ENCODE data around the gene ZBTB20. TPM values are rescaled to one million over a fixed set of nuclear protein-coding genes. Genes with fewer than 3 reads are reported as not detected.

Gene ZBTB20
- total RNA-seq, 1 donor from 2014 or later = 91.2 TPM

DNA sequence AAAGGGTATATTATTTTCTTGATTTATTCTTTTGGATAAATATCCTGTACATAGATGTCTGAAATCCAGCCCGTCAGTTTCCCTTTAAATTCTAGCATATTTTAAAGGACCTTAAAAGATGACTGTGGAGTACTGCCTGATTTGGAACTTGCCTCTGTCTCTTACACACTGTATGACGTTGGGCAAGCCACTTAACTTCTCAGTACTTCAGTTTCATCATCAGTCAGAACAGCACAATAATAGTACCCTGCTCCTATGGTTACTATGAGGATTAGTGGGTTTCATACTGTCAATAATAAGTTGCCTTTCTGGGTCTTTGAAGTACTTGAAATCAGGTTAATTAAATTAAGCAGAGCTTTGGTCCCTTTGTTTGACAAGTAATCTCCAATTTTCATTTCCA, 479.0 kb downstream of the ZBTB20 start:
- ChIA-PET POLR2A (no interaction called here), CTCF (no interaction called here)
- intact Hi-C loops (cut with micrococcal nuclease) = no loop called here
- DNase-seq (no peak), ATAC-seq (ENCODE audit: low read depth) (no peak)
- peaks cover 22% of the 10 kb centered on the region for H3K36me3 Mint-ChIP-seq (ENCODE audit: low read depth)
- H3K27me3 Mint-ChIP-seq = no peaks in the 10 kb centered on the region
- no peak overlapping the region for H3K4me3 Mint-ChIP-seq
- no peak overlapping the region for H3K27ac Mint-ChIP-seq
- peaks cover 4% of the 10 kb centered on the region for H3K4me1 Mint-ChIP-seq
- peaks cover 5% of the 10 kb centered on the region for H3K9me3 Mint-ChIP-seq
- TF ChIP-seq, protein P1, sequence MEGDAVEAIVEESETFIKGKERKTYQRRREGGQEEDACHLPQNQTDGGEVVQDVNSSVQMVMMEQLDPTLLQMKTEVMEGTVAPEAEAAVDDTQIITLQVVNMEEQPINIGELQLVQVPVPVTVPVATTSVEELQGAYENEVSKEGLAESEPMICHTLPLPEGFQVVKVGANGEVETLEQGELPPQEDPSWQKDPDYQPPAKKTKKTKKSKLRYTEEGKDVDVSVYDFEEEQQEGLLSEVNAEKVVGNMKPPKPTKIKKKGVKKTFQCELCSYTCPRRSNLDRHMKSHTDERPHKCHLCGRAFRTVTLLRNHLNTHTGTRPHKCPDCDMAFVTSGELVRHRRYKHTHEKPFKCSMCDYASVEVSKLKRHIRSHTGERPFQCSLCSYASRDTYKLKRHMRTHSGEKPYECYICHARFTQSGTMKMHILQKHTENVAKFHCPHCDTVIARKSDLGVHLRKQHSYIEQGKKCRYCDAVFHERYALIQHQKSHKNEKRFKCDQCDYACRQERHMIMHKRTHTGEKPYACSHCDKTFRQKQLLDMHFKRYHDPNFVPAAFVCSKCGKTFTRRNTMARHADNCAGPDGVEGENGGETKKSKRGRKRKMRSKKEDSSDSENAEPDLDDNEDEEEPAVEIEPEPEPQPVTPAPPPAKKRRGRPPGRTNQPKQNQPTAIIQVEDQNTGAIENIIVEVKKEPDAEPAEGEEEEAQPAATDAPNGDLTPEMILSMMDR (IDR thresholded peaks at IDR 0.05) = no peak

DNA sequence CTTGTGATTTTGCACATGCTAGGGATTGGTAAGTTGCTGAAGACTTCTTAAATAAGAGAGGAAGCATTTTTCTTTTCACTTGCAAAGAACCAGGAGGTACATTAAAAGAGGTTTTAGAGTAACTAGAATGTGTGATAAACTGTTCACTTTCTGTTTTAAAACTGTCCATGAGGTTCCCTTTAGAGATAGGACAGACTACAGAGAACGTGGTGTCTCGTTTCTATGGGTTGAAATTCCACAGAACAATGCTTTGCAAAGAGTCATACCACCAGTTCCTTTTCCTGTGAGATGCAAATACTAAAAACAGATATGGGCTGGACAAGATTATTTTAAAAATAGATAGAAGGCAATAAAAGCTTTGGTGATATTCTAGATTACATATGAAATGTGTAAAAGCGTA, 480.5 kb downstream of the ZBTB20 start:
- Mint-ChIP-seq H3K36me3 (ENCODE audit: low read depth) (peaks cover 24% of the 10 kb centered on the region), H3K27me3 (no peaks in the 10 kb centered on the region), H3K4me3 (no peak overlapping the region), H3K4me1 (peaks cover 4% of the 10 kb centered on the region), H3K27ac (no peak overlapping the region), H3K9me3 (peaks cover 5% of the 10 kb centered on the region)
- CTCF ChIA-PET = no interaction called here
- ATAC-seq (ENCODE audit: low read depth) = no peak
- intact Hi-C loops (cut with micrococcal nuclease) = no loop called here
- DNase-seq = no peak
- TF ChIP-seq, protein P1 (IDR thresholded peaks at IDR 0.05) = no peak
- POLR2A ChIA-PET = no interaction called here

DNA sequence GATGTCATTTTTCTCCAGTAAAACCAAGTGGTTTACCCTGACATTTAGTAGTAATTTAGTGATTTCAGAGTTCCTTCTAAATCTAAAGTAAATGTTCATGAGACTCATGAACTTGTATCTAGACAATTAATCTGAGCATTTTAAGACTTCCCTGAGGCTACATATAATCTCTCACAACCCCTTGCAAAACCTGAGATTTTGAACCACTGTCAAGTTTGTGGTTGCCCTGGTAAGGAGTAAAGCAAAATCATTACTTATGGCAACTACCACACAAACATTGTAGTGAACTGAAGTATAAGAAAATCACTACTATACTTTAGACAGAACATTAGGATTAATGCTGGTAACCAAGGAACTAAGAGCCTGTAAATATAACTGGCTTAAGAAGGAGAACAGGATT, 483.1 kb downstream of the ZBTB20 start:
- DNase-seq (no peak), ATAC-seq (ENCODE audit: low read depth) (no peak)
- H3K4me1 Mint-ChIP-seq = peaks cover 15% of the 10 kb centered on the region
- TF ChIP-seq, protein P1 (IDR thresholded peaks at IDR 0.05) = no peak
- peaks cover 28% of the 10 kb centered on the region for H3K36me3 Mint-ChIP-seq (ENCODE audit: low read depth)
- ChIA-PET CTCF (no interaction called here), POLR2A (no interaction called here)
- H3K9me3 Mint-ChIP-seq = peaks cover 5% of the 10 kb centered on the region
- H3K27me3 Mint-ChIP-seq = no peaks in the 10 kb centered on the region
- no peak overlapping the region for H3K4me3 Mint-ChIP-seq
- no peak overlapping the region for H3K27ac Mint-ChIP-seq
- intact Hi-C loops (cut with micrococcal nuclease) = no loop called here

DNA sequence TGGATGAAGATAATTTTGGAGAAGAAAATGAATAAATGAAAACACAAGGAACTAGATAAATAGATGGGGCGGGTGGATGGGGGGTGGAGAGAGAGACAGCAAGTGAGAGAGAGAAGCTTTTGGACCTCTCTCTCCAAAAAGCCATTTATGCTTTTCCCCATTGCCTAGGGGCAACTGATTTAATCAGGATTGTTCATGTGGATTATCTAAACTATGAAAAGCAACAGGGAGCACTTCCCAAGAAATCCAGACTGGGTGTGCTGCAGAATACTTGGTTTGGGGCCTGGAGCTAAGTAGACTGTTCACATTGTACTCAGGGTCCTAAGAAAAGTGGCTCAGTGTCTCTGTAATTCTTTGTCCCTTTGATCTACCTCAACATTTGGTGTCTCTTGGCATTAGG, 486.3 kb downstream of the ZBTB20 start:
- Mint-ChIP-seq H3K36me3 (ENCODE audit: low read depth) (peaks cover 27% of the 10 kb centered on the region), H3K27ac (no peak overlapping the region), H3K4me1 (peaks cover 13% of the 10 kb centered on the region), H3K27me3 (no peaks in the 10 kb centered on the region), H3K9me3 (peaks cover 5% of the 10 kb centered on the region), H3K4me3 (no peak overlapping the region)
- POLR2A ChIA-PET = no interaction called here
- no peak for ATAC-seq (ENCODE audit: low read depth)
- TF ChIP-seq, protein P1 (IDR thresholded peaks at IDR 0.05) = no peak
- DNase-seq = no peak
- CTCF ChIA-PET = no interaction called here
- intact Hi-C loops (cut with micrococcal nuclease) = no loop called here

DNA sequence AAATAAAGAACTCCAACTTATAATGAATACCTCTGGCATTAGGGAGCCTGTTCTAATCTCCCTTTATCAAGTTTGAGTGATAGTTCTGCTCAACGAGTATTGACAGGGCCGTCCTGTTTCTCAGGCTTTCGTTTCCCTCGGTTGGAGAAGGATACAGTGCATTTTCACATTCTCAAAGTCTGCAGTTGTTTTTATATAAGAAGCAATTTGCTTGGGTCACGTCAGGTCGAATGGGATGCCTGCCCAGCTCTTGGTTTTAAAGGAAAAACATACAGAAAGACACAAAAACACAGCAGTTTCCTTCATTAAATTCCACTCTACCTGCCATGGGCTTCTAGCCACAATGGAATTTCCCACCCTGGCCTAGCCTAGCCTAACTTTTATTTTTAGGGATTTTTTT, 487.0 kb downstream of the ZBTB20 start:
- DNase-seq (no peak), ATAC-seq (ENCODE audit: low read depth) (no peak)
- intact Hi-C loops (cut with micrococcal nuclease) = no loop called here
- H3K27ac Mint-ChIP-seq = no peak overlapping the region
- H3K4me3 Mint-ChIP-seq = no peak overlapping the region
- CTCF ChIA-PET = no interaction called here
- TF ChIP-seq, protein P1 (IDR thresholded peaks at IDR 0.05) = no peak
- peaks cover 5% of the 10 kb centered on the region for H3K9me3 Mint-ChIP-seq
- H3K4me1 Mint-ChIP-seq = peaks cover 13% of the 10 kb centered on the region
- no peaks in the 10 kb centered on the region for H3K27me3 Mint-ChIP-seq
- POLR2A ChIA-PET = no interaction called here
- peaks cover 22% of the 10 kb centered on the region for H3K36me3 Mint-ChIP-seq (ENCODE audit: low read depth)
